H1 (cell line): Measurements from ENCODE around the gene ITPRIPL2.

Experiments
- ASH2L ChIP-seq: fragments of 200-600, 300-600 bp; sonication (generic); IDR thresholded peaks from one replicate; pipeline ENCODE4 v1.7.1; 2017; ENCODE audit warnings: low read length
- EP300 ChIP-seq, 2 experiments: IDR thresholded peaks; 1 replicate in 1 of 2; 2 replicates in 1 of 2; pipeline ENCODE4 v1.6.1; 2011 to 2012; ENCODE audit warnings: low read depth in 2 of 2, low read length in 2 of 2, mild to moderate bottlenecking in 2 of 2, borderline replicate concordance in 1 of 2, inconsistent platforms in 1 of 2, moderate library complexity in 1 of 2
- EZH2 ChIP-seq: fragments of 200-600 bp; sonication (generic); IDR thresholded peaks from 2 replicates; pipeline ENCODE4 v1.7.1; 2012; ENCODE audit warnings: low read depth, mild to moderate bottlenecking, moderate library complexity, low read length, inconsistent platforms; ENCODE audit not compliant: severe bottlenecking
- GTF2F1 ChIP-seq: IDR thresholded peaks from 2 replicates; pipeline ENCODE4 v1.6.1; 2012; ENCODE audit warnings: low read depth, low read length, improper control_type of control experiment, borderline replicate concordance
- JUND ChIP-seq: IDR thresholded peaks from 2 replicates; pipeline ENCODE4 v1.6.1; 2011; ENCODE audit warnings: mild to moderate bottlenecking, improper control_type of control experiment, low read length
- NRF1 ChIP-seq: IDR thresholded peaks from 2 replicates; pipeline ENCODE4 v1.6.1; 2011; ENCODE audit warnings: mild to moderate bottlenecking, low read depth, low read length, improper control_type of control experiment
- POLR2A ChIP-seq, 2 experiments: IDR thresholded peaks; 1 replicate in 1 of 2; 2 replicates in 1 of 2; pipeline ENCODE4 v1.6.1; 2011; ENCODE audit warnings: low read depth in 2 of 2, low read length in 2 of 2, mild to moderate bottlenecking in 2 of 2; ENCODE audit errors: control extremely low read depth in 1 of 2
- POLR2AphosphoS5 ChIP-seq: IDR thresholded peaks from 2 replicates; pipeline ENCODE4 v1.6.1; 2011; ENCODE audit warnings: low read depth, low read length
- RAD21 ChIP-seq, 2 experiments: IDR thresholded peaks in 1 of 2; conservative IDR thresholded peaks in 1 of 2; 2 replicates each; pipeline ENCODE4 v1.6.1; 2011; ENCODE audit warnings: low read depth in 2 of 2, low read length in 2 of 2, improper control_type of control experiment in 1 of 2, inconsistent platforms in 1 of 2, mild to moderate bottlenecking in 1 of 2, moderate library complexity in 1 of 2
- RNF2 ChIP-seq: fragments of 200-900, 300-1000 bp; sonication (generic); IDR thresholded peaks from 2 replicates; pipeline ENCODE4 v1.7.1; 2016; ENCODE audit warnings: borderline replicate concordance, low read depth, mild to moderate bottlenecking, antibody characterized with exemption, low read length; ENCODE audit not compliant: poor library complexity, severe bottlenecking; ENCODE audit errors: missing control alignments
- SIN3A ChIP-seq, 2 experiments: IDR thresholded peaks in 1 of 2; conservative IDR thresholded peaks in 1 of 2; 2 replicates each; pipeline ENCODE4 v1.6.1; 2011 to 2012; ENCODE audit warnings: low read length in 2 of 2, improper control_type of control experiment in 1 of 2, low read depth in 1 of 2, mild to moderate bottlenecking in 1 of 2
- TEAD4 ChIP-seq: IDR thresholded peaks from 2 replicates; pipeline ENCODE4 v1.6.1; 2012; ENCODE audit warnings: low read depth, low read length, inconsistent platforms, mixed read lengths
- ZNF274 ChIP-seq: IDR thresholded peaks from 2 replicates; pipeline ENCODE4 v1.7.0; 2012; ENCODE audit warnings: low read length, borderline replicate concordance; ENCODE audit errors: extremely low read depth
- TF ChIP-seq, protein P1 (sequence below), 3 experiments: IDR thresholded peaks; 1 replicate in 2 of 3; 2 replicates in 1 of 3; pipeline versions ENCODE4 v1.5.1 to v1.6.1; 2011; ENCODE audit warnings: low read length in 3 of 3, mild to moderate bottlenecking in 3 of 3, inconsistent platforms in 2 of 3, low read depth in 1 of 3, moderate library complexity in 1 of 3; ENCODE audit not compliant: insufficient read depth in 1 of 3; ENCODE audit errors: control extremely low read depth in 1 of 3

DNA sequence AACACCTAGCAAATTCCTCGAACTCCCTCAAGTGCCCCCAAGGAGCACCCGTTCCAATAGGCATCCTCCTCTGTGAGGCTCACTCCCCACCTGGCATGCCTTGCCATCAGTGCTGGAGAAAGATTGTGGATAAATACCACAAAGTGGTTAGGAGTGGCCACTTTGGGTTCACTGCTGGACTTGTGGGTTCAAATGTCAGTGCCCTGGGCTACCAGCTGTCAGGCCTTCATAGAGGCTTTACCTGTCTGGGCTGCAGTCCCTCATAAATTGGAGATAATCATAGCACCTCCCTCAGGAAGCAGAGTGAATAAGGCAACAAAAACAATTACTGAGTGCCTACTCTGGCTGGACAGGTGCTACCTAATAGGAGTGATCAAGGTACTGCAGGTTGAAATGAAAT is 52.7 kb downstream of the ITPRIPL2 start:
- no peak for TF ChIP-seq POLR2A (IDR thresholded peaks at IDR 0.05; ENCODE audit: control extremely low read depth in 1 of 2, low read depth in 2 of 2, low read length in 2 of 2)
- TF ChIP-seq, protein P1, sequence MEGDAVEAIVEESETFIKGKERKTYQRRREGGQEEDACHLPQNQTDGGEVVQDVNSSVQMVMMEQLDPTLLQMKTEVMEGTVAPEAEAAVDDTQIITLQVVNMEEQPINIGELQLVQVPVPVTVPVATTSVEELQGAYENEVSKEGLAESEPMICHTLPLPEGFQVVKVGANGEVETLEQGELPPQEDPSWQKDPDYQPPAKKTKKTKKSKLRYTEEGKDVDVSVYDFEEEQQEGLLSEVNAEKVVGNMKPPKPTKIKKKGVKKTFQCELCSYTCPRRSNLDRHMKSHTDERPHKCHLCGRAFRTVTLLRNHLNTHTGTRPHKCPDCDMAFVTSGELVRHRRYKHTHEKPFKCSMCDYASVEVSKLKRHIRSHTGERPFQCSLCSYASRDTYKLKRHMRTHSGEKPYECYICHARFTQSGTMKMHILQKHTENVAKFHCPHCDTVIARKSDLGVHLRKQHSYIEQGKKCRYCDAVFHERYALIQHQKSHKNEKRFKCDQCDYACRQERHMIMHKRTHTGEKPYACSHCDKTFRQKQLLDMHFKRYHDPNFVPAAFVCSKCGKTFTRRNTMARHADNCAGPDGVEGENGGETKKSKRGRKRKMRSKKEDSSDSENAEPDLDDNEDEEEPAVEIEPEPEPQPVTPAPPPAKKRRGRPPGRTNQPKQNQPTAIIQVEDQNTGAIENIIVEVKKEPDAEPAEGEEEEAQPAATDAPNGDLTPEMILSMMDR (IDR thresholded peaks at IDR 0.05; ENCODE audit: control extremely low read depth in 1 of 3, insufficient read depth in 1 of 3, low read depth in 1 of 3, low read length in 3 of 3): peak in 2 of 3 experiments; percentile 4 to 13; a peak in 1 of 4 replicates
- TF ChIP-seq GTF2F1: no peak
- TF ChIP-seq RNF2: no peak
- TF ChIP-seq POLR2AphosphoS5: no peak
- no peak for TF ChIP-seq NRF1
- TF ChIP-seq ZNF274: no peak
- TF ChIP-seq JUND: no peak
- no peak for TF ChIP-seq EZH2
- TF ChIP-seq SIN3A (conservative IDR thresholded peaks at IDR 0.05 in 1 of 2, IDR thresholded peaks at IDR 0.05 in 1 of 2; ENCODE audit: low read depth in 1 of 2, low read length in 2 of 2): no peak
- TF ChIP-seq TEAD4: no peak
- TF ChIP-seq EP300 (IDR thresholded peaks at IDR 0.05; ENCODE audit: borderline replicate concordance in 1 of 2, low read depth in 2 of 2, low read length in 2 of 2): no peak
- TF ChIP-seq ASH2L: no peak
- TF ChIP-seq RAD21 (IDR thresholded peaks at IDR 0.05 in 1 of 2, conservative IDR thresholded peaks at IDR 0.05 in 1 of 2; ENCODE audit: low read depth in 2 of 2, low read length in 2 of 2): peak in 1 of 2 experiments; percentile 18; a peak in 1 of 4 replicates
